Measurements from ENCODE around the gene ELSPBP1. TPM values are rescaled to one million over a fixed set of nuclear protein-coding genes. Genes with fewer than 3 reads are reported as not detected.

The ELSPBP1 gene
- total RNA-seq, 2 donors from 2014 or later = not detected

Other genes starting within 250 kb of the ELSPBP1 start
- gene NOP53, start 249.1 kb upstream of the ELSPBP1 start, total RNA-seq = 100 to 1,000 TPM; 260 to 285 TPM
- gene SELENOW, start 215.9 kb upstream of the ELSPBP1 start, total RNA-seq = 100 to 1,000 TPM; 274 to 323 TPM
- not detected for gene TPRX1, start 190.1 kb upstream of the ELSPBP1 start, total RNA-seq
- not detected for gene CRX, start 172.7 kb upstream of the ELSPBP1 start, total RNA-seq
- not detected for gene TPRX2, start 135.4 kb upstream of the ELSPBP1 start, total RNA-seq
- gene SULT2A1, start 108.3 kb upstream of the ELSPBP1 start, total RNA-seq = under 1 TPM in 1 of 2 donors, not detected in 1; 0.67 TPM
- not detected for gene BSPH1, start 2.5 kb upstream of the ELSPBP1 start, total RNA-seq
- gene CABP5, start 49.4 kb downstream of the ELSPBP1 start, total RNA-seq = not detected
- 1 to 10 TPM in 1 of 2 donors, under 1 TPM in 1; 0.58 to 9.3 TPM for gene PLA2G4C, start 116.2 kb downstream of the ELSPBP1 start, total RNA-seq
- 10 to 100 TPM; 18.1 to 29.5 TPM for gene LIG1, start 175.7 kb downstream of the ELSPBP1 start, total RNA-seq
- gene ZSWIM9, start 176.0 kb downstream of the ELSPBP1 start, total RNA-seq = 1 to 10 TPM; 5.8 to 7.1 TPM